SK-N-MC (cell line): Measurements from ENCODE around the gene CHCHD5.

Source experiments
- FOXP2 ChIP-seq: optimal IDR thresholded peaks from 2 replicates; pipeline ENCODE3; 2011; ENCODE audit warnings: mild to moderate bottlenecking, moderate library complexity; ENCODE audit not compliant: insufficient read depth; ENCODE audit errors: extremely low read length, control extremely low read depth
- POLR2AphosphoS5 ChIP-seq: IDR thresholded peaks from 2 replicates; pipeline ENCODE4 v1.6.1; 2012; ENCODE audit warnings: mild to moderate bottlenecking, low read depth, low read length, borderline replicate concordance

GRCh38 chr2:112548980-112549379, 35.4 kb upstream of the CHCHD5 start:
- TF ChIP-seq POLR2AphosphoS5 (no peak), FOXP2 (no peak)
